NCI-H446 treated with DMSO at 0.1 percent for 48 hours (cell line): ENCODE results near the gene PAOX.
"Not testable (repeated sequence)": the region's sequence is repeated elsewhere in the genome, so short reads cannot be mapped to it uniquely, and the experiment has no call there.

Source experiments
- DNase-seq: peaks from one replicate; lab custom pipeline; 2025; lab: John Stamatoyannopoulos, UW

Gene PAOX

GRCh38 chr10:133385214-133385613 is 6.2 kb downstream of the PAOX start:
- DNase-seq: no peak

GRCh38 chr10:133386951-133387350 is 7.9 kb downstream of the PAOX start:
- not testable (repeated sequence) for DNase-seq

GRCh38 chr10:133388236-133388972 is 9.3 kb downstream of the PAOX start:
- no peak for DNase-seq

- DNase-seq: no peak
Observed at GRCh38 chr10:133388973-133389818, 10.1 kb downstream of the PAOX start.

- DNase-seq: no peak
Observed at GRCh38 chr10:133390597-133391248, 11.7 kb downstream of the PAOX start.

GRCh38 chr10:133391249-133391635 is 12.2 kb downstream of the PAOX start:
- no peak for DNase-seq

- DNase-seq: no peak
Observed at GRCh38 chr10:133391761-133392518, 12.9 kb downstream of the PAOX start.

GRCh38 chr10:133393401-133394063 is 14.5 kb downstream of the PAOX start:
- DNase-seq: no peak

GRCh38 chr10:133394064-133394663 is 15.1 kb downstream of the PAOX start, which contains the start of gene MTG1:
TSS of gene MTG1 (plus strand) at chr10:133394157. CDS start at chr10:133394221, 64 bp downstream.
- peak; percentile 45 for DNase-seq

- no peak for DNase-seq
Observed at GRCh38 chr10:133394801-133395221, 15.7 kb downstream of the PAOX start.

GRCh38 chr10:133396035-133396624 is 17.1 kb downstream of the PAOX start:
- no peak for DNase-seq

- DNase-seq: no peak
Observed at GRCh38 chr10:133397938-133398337, 18.9 kb downstream of the PAOX start.

GRCh38 chr10:133399123-133399601 is 20.1 kb downstream of the PAOX start:
- DNase-seq: no peak

GRCh38 chr10:133400624-133401424 is 21.8 kb downstream of the PAOX start:
- no peak for DNase-seq

GRCh38 chr10:133401500-133401899 is 22.4 kb downstream of the PAOX start:
- no peak for DNase-seq

GRCh38 chr10:133401981-133402725 is 23.1 kb downstream of the PAOX start:
- DNase-seq: no peak

- no peak for DNase-seq
Observed at GRCh38 chr10:133403359-133403758, 24.3 kb downstream of the PAOX start.

GRCh38 chr10:133403784-133404183 is 24.7 kb downstream of the PAOX start:
- DNase-seq: no peak

- no peak for DNase-seq
Observed at GRCh38 chr10:133405272-133405671, 26.2 kb downstream of the PAOX start.
